Measurements from ENCODE around the gene KRTAP9-4.
"Not testable (repeated sequence)": the region's sequence is repeated elsewhere in the genome, so short reads cannot be mapped to it uniquely, and the experiment has no call there.

The KRTAP9-4 gene

DNA sequence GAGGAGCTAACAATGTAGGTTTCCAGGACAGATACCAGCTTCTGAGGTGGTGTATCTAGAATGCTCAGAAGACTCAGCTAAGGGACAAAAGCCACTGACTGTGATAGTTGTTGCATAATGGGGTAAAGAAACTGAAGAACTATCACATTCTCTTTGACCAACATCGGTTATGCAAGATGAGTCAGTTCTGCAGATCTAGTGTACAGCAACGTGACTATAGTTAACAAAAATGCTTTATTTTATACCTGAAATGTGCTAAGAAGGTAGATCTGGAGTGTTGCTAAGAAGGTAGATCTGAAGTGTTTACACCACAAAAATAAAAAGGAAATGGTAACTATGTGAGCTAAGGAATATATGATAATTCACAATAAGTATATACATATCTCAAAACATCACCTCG, 18.2 kb downstream of the KRTAP9-4 start:
- no peak for DNase-seq

DNA sequence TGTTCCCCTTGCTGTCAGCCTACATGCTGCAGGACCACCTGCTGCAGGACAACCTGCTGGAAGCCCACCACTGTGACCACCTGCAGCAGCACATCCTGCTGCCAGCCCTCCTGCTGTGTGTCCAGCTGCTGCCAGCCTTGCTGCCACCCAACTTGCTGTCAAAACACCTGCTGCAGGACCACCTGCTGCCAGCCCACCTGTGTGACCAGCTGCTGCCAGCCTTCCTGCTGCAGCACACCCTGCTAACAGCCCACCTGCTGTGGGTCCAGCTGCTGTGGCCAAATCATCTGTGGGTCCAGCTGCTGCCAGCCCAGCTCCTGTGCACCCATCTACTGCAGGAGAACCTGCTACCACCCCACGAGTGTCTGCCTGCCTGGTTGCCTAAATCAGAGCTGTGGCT, 21.8 kb downstream of the KRTAP9-4 start:
- DNase-seq: not testable (repeated sequence)

- no peak for DNase-seq
Measured at GRCh38 chr17:41271858-41272257, 22.4 kb downstream of the KRTAP9-4 start.

GRCh38 chr17:41275648-41276190, 26.2 kb downstream of the KRTAP9-4 start, which contains the start of gene KRTAP9-7:
Gene KRTAP9-7, plus strand, starts transcription at chr17:41275698. Its CDS starts 0 bp downstream, at chr17:41275698.
- DNase-seq: not testable (repeated sequence)

GRCh38 chr17:41278176-41278955, 28.9 kb downstream of the KRTAP9-4 start:
- no peak for DNase-seq

GRCh38 chr17:41284043-41284442, 34.6 kb downstream of the KRTAP9-4 start:
- no peak for DNase-seq

DNA sequence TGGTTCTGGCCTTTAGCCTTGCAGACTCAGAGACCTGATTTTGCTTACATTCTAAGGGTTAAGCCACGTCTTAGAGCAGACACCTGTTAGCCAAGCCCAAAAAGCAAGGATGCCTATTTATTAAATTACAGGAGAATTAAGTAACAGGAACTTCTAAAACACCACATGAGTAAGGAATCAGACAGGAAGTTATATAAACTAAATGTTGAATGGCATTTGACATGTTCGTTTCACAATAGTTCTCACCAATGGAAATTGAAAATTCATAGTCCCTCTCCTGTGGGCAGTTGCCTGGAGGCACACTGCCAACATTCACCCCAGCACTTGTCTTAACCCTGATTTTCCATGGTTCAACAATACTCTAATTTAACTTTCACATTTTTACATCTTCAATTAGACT, 35.1 kb downstream of the KRTAP9-4 start:
- DNase-seq: no peak

GRCh38 chr17:41287050-41287449, 37.6 kb downstream of the KRTAP9-4 start:
- no peak for DNase-seq

DNA sequence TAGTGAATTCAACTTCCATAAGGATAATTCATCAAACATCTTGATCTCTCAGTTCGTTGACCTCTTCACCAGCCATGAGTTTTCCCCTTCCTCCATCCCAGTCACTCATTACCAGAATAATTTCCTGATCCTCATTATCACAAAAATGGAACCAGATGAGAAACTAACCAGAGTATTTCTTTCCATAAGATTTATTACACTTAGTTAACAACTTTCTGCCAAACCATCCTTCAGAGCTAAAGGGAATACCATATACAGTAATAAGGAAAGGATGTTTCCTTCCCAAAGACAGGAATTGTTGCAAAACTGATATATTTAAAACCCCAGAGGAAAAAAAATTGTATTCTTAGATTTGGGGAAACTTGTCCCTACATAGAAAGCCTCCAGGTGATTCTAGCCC, 44.5 kb downstream of the KRTAP9-4 start:
- no peak for DNase-seq

DNA sequence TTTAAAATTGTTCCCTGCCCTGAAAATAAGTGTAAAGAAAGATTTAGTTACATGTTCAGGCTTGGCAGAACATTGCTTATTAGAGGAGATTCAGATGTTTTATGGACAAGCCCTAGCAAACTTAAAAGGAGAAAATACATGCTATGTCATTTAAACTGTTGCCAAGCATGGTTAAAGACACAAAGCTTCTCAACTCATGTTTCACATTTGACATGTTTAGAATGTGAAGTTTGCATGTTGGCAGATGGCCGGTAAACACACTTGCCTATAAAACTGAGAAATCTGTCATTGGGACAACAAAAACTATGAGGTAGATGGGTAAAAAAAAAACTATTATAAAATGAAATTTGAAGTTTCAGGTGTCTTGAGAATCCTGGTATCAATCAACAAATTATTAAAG, 47.4 kb downstream of the KRTAP9-4 start:
- DNase-seq: no peak

- DNase-seq: no peak
Measured at GRCh38 chr17:41298458-41299135, 49.1 kb downstream of the KRTAP9-4 start.
